Activated CD8-positive, alpha-beta memory T cell treated with anti-CD3 and anti-CD28 coated beads, Interleukin-2, amount 50 U/mL, for 4 hours (primary cell): ENCODE data around the gene PSMC3IP.

ENCODE experiments used
- DNase-seq: peaks from one replicate; pipeline ENCODE4 v3.0.0-alpha.2; 2020

PSMC3IP gene

DNA sequence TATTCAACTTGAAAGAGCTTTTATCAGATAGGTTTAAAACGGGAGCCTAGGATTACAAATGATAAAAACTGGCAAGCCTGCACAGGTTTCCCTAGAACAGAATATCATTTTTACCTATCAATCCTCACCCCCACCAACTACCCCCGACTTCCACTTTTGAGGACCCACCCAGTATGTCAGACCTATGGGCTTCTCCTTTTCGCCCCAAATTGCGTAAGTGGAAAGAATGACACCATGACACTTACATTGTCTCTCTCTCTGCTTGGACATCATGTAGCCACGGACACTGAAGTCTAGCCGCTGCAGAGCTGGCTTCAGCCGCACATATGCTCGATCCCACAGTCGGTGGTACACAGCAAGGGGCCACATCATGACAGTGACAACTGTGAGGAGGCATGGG lies 7.4 kb upstream of the PSMC3IP start:
- DNase-seq = no peak

- no peak for DNase-seq
Observed at GRCh38 chr17:42581744-42582270, 4.3 kb upstream of the PSMC3IP start.

DNA sequence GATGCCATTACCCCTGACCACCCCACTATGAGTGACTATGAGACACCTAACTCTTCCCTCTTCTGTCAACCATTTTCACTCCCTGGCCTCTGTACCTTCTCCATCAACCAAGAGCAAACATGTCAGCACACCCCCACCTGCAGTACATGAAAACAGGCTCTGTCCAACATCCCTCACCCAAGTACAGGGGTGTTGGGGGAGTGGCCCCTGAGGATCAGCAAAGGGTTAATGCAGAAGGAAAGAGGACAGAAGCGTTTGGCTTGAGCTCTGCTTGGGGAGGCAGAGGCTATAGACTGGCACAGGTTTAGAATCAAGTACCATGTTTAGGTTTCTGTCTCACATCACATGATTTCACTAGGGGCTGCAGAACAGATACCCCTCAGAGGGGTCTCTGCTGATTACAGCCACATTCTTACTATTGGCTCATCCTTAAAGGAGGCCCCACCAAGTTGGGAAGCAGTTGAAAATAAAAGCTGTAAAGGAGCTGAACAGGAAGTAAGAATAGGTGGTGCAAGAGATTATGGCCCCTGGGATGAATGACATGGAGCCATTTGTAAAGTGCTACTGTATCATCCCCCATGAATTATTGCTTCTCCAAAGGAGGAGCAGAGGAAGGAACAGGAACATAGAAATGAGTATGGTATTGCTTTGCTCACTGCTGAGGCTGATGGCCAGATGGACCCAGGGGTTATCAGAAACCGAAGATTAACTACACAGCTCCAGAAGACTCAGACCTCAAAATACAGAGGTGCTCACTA lies 2.4 kb upstream of the PSMC3IP start:
- DNase-seq = no peak

DNA sequence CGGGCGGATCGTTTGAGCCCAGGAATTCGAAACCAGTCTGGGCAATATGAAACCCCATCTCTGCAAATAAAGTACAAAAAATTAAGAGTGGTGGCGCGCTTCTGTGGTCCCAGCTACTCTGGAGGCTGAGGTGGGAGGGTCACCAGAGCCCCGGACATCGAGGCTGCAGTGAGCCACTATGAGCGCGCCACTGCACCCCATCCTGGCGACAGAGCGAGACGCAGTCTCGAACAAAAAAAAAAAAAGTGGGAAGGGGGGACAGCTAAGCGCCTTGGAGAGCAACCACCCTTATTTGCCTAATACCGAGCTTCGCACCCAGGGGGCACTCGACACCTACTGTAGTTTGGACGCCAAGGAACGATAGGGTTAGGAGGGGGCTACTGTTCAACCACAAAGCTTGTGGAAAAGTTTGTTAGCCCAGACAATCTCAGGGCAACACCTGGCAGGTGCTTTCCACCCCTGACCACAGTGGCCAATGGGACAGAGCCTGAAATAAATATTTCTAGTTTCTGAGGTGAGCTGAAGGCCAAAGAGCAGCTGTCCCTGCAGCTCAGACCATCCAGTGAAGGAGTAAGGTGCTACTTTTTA lies 847 bp upstream of the PSMC3IP start:
- peak; percentile 71 for DNase-seq

DNA sequence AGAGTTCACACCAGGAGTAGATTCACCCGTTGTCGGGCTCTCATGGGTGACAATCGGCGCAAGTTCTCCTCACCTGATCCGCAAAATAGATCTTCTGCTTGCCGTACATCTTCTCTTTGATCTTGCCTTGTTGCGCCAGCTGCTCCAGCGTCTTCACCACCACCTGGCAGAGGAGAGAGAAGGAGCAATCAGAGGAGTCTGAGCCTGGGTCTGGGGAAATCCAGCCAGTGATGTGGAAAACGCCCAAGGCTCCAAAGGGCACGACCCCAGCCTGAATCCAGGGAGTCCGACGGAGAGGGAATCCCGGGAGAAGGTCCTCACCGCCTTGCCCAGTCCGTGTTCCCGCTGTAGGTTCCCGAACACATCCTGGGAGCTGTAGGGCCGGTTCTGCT lies 393 bp downstream of the PSMC3IP start:
- DNase-seq = no peak

DNA sequence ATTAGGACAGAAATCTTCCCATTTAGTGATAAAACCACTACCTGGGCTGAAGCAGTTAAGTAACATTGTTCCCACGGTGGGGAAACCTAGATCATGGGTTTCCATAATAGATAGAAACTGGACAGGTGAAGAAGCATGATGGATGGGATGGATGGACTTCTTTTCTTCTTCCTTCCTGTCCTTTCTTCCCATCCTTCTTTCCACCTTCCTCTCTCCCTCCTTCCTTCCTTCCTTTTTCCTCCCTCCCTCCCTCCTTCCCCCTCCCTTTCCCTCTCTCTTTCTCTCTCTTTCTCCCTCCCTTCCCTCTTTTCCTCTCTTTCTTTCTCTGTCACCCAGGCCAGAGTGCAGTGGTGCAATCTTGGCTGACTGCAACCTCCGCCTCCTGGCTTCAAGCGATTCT lies 3.1 kb downstream of the PSMC3IP start:
- no peak for DNase-seq

DNA sequence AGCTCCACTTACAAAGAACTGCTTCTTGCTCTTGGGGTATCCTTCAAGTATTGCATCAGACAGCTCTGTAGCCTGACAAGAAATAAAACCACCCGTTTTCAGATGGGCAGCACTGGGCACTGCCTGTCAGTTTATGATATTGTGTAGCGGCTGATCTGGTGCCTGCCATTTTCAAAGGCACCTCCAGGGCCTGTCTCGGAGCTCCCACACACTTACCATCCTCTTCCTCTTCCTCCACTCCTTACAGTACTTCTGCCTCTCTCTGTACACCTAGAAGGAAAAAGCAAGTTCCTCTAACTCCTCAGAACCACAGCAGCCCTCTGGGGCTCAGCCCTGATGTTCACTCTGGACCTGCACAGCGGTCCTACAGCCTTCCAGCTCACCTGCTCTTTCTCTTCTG lies 4.4 kb downstream of the PSMC3IP start:
- no peak for DNase-seq

DNA sequence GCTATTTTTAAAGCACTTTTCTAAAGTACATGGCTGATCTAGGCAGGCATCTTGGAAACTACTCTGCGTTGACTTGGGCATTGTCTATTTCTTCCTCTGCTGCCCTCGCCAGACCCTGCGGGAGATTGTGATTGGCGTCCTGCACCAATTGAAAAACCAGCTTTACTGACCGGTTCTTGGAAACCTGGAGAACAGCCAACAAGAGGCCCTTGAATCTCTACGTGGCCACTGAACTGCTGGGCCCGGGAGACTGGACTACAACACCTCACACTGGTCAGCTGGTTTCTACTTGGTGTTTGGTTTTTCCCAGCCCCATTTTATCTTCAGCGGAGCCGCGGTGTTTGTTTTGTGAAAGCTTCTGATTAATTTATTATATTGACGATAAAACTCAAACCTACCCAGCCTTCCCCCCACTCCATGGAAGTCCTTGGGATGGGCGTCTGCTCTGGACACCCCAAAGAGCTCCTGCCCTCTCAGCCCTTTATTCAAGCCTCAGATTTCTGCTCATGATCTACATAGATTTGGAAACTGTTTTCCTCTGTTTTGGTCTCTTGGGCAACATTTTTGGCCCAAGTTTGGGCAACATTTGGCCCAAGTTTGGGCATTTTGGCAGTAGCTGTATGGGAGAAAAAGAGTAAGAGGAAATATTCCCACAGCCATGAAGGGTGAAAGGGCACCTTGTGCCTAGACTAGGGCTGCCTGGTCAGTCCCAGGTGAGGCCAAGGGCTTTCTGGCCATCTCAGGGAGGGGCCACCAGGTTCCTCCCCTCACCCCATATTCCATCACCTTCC lies 5.9 kb downstream of the PSMC3IP start:
- DNase-seq = no peak

- no peak for DNase-seq
Observed at GRCh38 chr17:42568341-42569111, 9.0 kb downstream of the PSMC3IP start.

GRCh38 chr17:42566883-42567573 lies 10.5 kb downstream of the PSMC3IP start, which contains the start of gene MLX:
Gene MLX (plus strand): TSS chr17:42567100. CDS start chr17:42567125, 25 bp downstream.
- DNase-seq = peak; percentile 91

- DNase-seq = no peak
Observed at GRCh38 chr17:42566215-42566882, 11.2 kb downstream of the PSMC3IP start.

DNA sequence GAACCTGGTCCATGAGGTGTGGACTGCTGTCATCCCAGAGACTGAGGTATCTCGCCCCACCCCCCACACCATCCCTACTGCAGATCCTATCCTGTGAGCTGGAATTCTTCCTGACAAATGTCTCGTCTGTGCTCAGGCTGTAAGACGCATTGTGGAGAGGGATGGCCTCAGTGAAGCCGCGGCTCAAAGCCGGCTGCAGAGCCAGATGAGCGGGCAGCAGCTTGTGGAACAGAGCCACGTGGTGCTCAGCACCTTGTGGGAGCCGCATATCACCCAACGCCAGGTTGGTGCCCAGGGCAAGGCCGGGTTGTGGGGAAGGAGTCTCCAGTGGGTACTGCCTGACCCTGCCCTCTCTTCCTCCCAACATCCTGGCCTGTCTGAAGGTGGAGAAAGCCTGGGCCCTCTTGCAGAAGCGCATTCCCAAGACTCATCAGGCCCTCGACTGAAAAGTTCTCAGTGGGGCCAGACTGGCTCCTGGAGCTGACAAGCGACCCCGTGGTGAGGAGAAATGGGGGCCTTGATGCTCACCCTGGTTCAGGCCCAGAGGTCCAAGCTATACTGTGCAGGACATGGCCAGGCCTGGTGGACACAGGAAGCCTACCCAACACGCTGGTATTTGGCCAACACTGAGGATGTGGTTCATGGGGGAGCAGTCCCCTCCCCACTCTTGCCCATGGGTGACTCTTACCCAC lies 11.9 kb downstream of the PSMC3IP start:
- no peak for DNase-seq

DNA sequence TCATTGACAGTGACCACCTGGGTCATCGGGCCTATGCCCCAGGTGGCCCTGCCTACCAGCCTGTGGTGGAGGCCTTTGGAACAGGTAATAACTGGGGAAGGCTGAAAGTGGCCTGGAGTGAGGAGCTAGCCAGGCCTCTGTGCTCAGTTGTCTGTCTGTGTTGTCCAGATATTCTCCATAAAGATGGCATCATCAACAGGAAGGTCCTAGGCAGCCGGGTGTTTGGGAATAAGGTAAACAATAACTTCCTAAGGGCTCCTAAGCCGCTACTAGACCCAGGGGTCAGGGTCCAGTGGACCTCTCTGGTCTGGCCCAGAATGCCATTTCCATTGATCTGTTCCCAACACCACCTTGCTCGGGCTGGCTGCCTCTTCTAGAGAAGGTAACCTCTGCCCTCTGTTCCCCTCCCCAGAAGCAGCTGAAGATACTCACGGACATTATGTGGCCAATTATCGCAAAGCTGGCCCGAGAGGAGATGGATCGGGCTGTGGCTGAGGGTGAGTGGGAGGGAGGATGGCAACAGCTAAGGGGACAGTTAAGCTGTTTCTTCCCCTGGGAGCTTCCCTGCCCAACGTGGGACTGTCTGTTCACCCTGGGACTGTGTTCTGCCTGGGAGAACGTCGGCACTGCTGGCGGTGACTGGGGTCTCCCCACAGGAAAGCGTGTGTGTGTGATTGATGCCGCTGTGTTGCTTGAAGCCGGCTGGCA lies 12.6 kb downstream of the PSMC3IP start:
- DNase-seq = no peak

DNA sequence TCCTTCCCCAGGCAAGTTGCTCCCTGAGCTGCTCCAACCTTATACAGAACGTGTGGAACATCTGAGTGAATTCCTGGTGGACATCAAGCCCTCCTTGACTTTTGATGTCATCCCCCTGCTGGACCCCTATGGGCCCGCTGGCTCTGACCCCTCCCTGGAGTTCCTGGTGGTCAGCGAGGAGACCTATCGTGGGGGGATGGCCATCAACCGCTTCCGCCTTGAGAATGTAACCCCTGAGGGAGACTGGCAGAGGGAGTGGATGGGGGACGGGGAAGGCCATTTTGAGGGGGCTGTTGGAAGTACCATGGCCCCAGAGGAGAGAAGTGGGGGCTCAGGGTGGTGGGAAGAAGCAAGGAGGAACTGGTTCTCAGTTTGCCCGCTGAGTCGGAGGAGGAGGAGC lies 13.6 kb downstream of the PSMC3IP start:
- DNase-seq = no peak

- DNase-seq = no peak
Observed at GRCh38 chr17:42563543-42563942, 14.0 kb downstream of the PSMC3IP start.

DNA sequence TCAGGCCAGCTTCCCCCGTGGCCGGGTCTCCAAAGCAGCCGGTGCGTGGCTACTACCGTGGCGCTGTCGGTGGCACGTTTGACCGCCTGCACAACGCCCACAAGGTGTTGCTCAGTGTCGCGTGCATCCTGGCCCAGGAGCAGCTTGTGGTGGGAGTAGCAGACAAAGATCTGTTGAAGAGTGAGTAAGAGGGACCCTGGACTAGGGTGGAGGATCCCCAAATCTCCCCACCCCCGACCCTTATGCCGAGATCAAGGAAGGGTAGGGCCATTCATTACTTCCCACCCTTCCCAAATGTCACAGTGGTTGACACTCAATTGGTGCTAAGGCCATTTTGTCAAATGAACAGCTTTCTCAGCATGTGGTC lies 14.4 kb downstream of the PSMC3IP start:
- no peak for DNase-seq

DNA sequence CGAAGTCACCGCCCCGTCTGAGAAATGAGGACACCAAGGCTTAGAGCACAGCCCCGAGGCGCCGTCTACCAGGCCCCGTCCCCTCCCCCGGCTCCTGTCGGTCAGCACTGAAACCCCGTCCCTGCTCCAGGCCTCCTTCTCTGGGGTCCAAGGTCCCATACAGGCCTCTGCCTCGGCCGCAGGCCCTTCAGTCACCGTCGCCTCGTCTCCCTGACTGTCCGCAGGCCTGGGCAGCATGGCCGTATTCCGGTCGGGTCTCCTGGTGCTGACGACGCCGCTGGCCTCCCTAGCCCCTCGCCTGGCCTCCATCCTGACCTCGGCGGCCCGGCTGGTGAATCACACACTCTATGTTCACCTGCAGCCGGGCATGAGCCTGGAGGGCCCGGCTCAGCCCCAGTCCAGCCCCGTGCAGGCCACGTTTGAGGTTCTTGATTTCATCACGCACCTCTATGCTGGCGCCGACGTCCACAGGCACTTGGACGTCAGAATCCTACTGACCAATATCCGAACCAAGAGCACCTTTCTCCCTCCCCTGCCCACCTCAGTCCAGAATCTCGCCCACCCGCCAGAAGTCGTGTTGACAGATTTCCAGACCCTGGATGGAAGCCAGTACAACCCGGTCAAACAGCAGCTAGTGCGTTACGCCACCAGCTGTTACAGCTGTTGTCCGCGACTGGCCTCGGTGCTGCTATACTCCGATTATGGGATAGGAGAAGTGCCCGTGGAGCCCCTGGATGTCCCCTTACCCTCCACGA lies 15.0 kb downstream of the PSMC3IP start:
- no peak for DNase-seq

DNA sequence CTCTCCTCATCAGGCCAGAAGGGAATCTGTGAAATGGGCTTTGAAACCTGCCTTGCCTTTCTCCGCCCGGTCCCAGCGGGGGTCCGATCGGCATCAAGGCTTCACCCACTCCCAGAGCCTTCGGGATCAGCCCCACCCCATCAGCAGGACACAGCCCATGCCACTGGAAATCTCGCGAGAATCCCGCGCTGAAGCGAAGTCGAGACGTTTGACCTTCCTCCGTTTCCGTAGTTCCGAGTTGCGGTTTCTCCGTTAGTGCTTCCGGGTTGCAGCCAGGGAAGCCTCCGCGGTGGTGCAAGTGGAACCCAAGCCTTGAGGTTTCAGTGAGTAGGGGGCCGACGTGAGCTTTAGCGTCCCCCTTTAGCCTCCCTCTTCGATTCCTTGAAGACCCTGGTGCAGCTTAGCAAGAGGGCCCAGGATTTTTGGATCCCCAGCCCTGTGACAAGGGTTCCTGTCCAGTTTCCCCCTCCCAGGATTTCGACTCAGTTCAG lies 15.6 kb downstream of the PSMC3IP start, which contains the start of gene COASY:
Gene COASY, plus strand, starts transcription at position 252 of the 491 bp plus-strand sequence. CDS start 475 bp downstream, outside the sequence.
- peak; percentile 90 for DNase-seq

- no peak for DNase-seq
Observed at GRCh38 chr17:42560246-42560645, 17.3 kb downstream of the PSMC3IP start.
